K562 (cell line): ENCODE results near the gene RPH3AL.

ENCODE experiments used
- BCLAF1 ChIP-seq, 2 experiments: fragments of 450-650 bp in 1 of 2; IDR thresholded peaks; 2 replicates each; pipeline ENCODE4 v1.6.1; 2011 to 2017; ENCODE audit warnings: low read depth in 2 of 2, antibody characterized with exemption in 1 of 2, borderline replicate concordance in 1 of 2, low read length in 1 of 2, mild to moderate bottlenecking in 1 of 2, mixed read lengths in 1 of 2; ENCODE audit not compliant: control insufficient read depth in 1 of 2
- EP300 ChIP-seq: IDR thresholded peaks from 2 replicates; pipeline ENCODE4 v1.6.1; 2012; ENCODE audit warnings: low read length, improper control_type of control experiment
- HNRNPUL1 ChIP-seq: fragments of 200-400 bp; formaldehyde crosslinking; IDR thresholded peaks from 2 replicates; pipeline ENCODE4 v1.6.1; 2017; ENCODE audit warnings: low read length
- JUND ChIP-seq, 2 experiments: IDR thresholded peaks; 2 replicates in 1 of 2; 3 replicates in 1 of 2; pipeline ENCODE4 v1.6.1; 2011; ENCODE audit warnings: borderline replicate concordance in 2 of 2, low read depth in 2 of 2, low read length in 2 of 2, improper control_type of control experiment in 1 of 2, missing biosample characterization in 1 of 2, missing genetic modification characterization in 1 of 2, missing genetic modification reagents in 1 of 2
- MAX ChIP-seq: sonication (generic); formaldehyde crosslinking; IDR thresholded peaks from 2 replicates; pipeline ENCODE4 v1.9.0; 2022; ENCODE audit warnings: mild to moderate bottlenecking, missing genetic modification reagents
- RAD21 ChIP-seq, 2 experiments: fragments of 250-450 bp in 1 of 2; fragments of 450-650 bp in 1 of 2; sonication (Bioruptor Pico) in 1 of 2; formaldehyde crosslinking in 1 of 2; IDR thresholded peaks in 1 of 2; conservative IDR thresholded peaks in 1 of 2; 2 replicates each; pipeline versions ENCODE4 v1.4.0 to v1.8.0; 2020 to 2022; ENCODE audit warnings: mild to moderate bottlenecking in 2 of 2, moderate library complexity in 1 of 2
- RBM39 ChIP-seq: fragments of 200-400 bp; formaldehyde crosslinking; optimal IDR thresholded peaks from 2 replicates; pipeline ENCODE3; 2018; ENCODE audit warnings: low read depth, low read length
- TCF3 ChIP-seq: sonication (generic); formaldehyde crosslinking; IDR thresholded peaks from 2 replicates; pipeline ENCODE4 v1.4.0; 2020; ENCODE audit warnings: mild to moderate bottlenecking, missing genetic modification reagents
- ZNF274 ChIP-seq: IDR thresholded peaks from 2 replicates; pipeline ENCODE4 v1.6.1; 2011; ENCODE audit warnings: low read depth, mild to moderate bottlenecking, low read length, moderate library complexity, borderline replicate concordance
- TF ChIP-seq, protein P1 (sequence below): sonication (generic); formaldehyde crosslinking; IDR thresholded peaks from 2 replicates; pipeline ENCODE4 v1.8.0; 2022; ENCODE audit warnings: missing genetic modification reagents, mild to moderate bottlenecking, borderline replicate concordance

DNA sequence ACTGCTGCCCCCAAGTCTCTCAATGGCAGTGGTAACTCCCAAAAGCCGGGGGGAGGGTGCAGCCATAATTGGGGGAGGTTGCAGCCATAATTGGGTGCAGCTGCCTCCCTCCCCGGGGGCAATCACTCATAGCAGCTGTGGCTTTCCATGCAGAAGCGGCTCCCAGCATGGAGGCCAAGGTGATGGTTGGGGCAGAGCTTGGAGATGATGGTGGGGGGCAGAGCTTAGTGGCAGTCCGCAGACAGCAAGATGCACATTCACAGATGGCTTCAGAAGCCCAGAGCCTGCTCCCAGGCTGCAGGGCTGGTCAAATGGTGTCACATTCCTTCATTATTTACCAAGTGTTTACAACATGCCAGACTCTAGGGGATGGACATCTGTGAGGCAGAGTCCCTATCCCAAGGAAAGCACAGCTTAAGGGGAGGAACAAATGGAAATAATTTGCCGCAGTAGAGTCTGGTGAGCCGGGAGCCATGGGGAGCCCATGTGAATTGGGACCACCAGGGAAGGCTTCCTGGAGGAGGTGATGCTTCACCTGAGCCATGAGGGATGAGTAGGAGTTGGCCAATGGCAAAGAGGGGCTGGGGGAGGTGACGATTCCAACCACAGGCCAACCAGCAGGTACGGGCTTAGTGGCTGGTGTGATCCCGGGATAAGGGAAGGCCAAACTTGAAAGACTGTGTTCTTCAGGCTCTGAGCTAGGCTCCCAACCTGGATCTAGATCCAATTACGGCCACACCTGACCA is 179.3 kb downstream of the RPH3AL start:
- TF ChIP-seq RAD21 (CRISPR knock-in tag; conservative IDR thresholded peaks at IDR 0.05 in 1 of 2, IDR thresholded peaks at IDR 0.05 in 1 of 2) (no peak), BCLAF1 (IDR thresholded peaks at IDR 0.05; ENCODE audit: borderline replicate concordance in 1 of 2, control insufficient read depth in 1 of 2, low read depth in 2 of 2, low read length in 1 of 2) (no peak), EP300 (no peak), RBM39 (no peak), TCF3 (CRISPR knock-in tag) (no peak), HNRNPUL1 (no peak), JUND (IDR thresholded peaks at IDR 0.05; ENCODE audit: borderline replicate concordance, low read depth, low read length) (no peak), JUND (tag; IDR thresholded peaks at IDR 0.05; ENCODE audit: borderline replicate concordance, low read depth, low read length) (no peak), MAX (no peak), ZNF274 (no peak)
- TF ChIP-seq, protein P1, sequence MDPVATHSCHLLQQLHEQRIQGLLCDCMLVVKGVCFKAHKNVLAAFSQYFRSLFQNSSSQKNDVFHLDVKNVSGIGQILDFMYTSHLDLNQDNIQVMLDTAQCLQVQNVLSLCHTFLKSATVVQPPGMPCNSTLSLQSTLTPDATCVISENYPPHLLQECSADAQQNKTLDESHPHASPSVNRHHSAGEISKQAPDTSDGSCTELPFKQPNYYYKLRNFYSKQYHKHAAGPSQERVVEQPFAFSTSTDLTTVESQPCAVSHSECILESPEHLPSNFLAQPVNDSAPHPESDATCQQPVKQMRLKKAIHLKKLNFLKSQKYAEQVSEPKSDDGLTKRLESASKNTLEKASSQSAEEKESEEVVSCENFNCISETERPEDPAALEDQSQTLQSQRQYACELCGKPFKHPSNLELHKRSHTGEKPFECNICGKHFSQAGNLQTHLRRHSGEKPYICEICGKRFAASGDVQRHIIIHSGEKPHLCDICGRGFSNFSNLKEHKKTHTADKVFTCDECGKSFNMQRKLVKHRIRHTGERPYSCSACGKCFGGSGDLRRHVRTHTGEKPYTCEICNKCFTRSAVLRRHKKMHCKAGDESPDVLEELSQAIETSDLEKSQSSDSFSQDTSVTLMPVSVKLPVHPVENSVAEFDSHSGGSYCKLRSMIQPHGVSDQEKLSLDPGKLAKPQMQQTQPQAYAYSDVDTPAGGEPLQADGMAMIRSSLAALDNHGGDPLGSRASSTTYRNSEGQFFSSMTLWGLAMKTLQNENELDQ, result no peak
